Measurements from ENCODE around the gene SPATS2. TPM values are rescaled to one million over a fixed set of nuclear protein-coding genes. Genes with fewer than 3 reads are reported as not detected.
"Not testable (repeated sequence)": the region's sequence is repeated elsewhere in the genome, so short reads cannot be mapped to it uniquely, and the experiment has no call there.

Gene SPATS2
- total and polyA plus RNA-seq, 7 experiments from 2014 or later: 3.0 to 9.8 (median 7.8) TPM

- POLR2A ChIA-PET: interaction anchor here (0.6 to 0.7 kb wide), 2 partner anchors 10 to 79 kb away, joined by 3 read pairs; no protein-coding TSS in a partner anchor
- intact Hi-C loops (cut with micrococcal nuclease): no loop called here
Measured at GRCh38 chr12:49375406-49375805, 8.1 kb downstream of the SPATS2 start.

GRCh38 chr12:49377386-49377785, 10.1 kb downstream of the SPATS2 start:
- H3K4me3 Mint-ChIP-seq: no peak overlapping the region
- H3K36me3 Mint-ChIP-seq: peaks cover 0 to 4% (median 0%) of the 10 kb centered on the region in 5 donors
- H3K9me3 ChIP-seq (ENCODE audit: control insufficient read depth in 2 of 3, low read length in 3 of 3): no peaks in the 10 kb centered on the region
- intact Hi-C loops (cut with micrococcal nuclease): no loop called here
- no peak for DNase-seq
- H3K36me3 ChIP-seq (ENCODE audit: control insufficient read depth in 2 of 3, insufficient read depth in 3 of 3, low read length in 3 of 3): no peaks in the 10 kb centered on the region
- ChIA-PET CTCF (interaction anchor here (1.5 kb wide), 1 partner anchor 12 kb away, joined by 4 read pairs; no protein-coding TSS in a partner anchor), POLR2A (interaction anchor here (1.4 kb wide), 1 partner anchor 10 kb away, joined by 5 read pairs; the partner anchor contains the start of gene SPATS2)
- H3K4me1 Mint-ChIP-seq: peaks cover 0 to 14% (median 0%) of the 10 kb centered on the region in 7 donors
- H3K9me3 Mint-ChIP-seq: no peaks in the 10 kb centered on the region
- H3K27me3 ChIP-seq (ENCODE audit: control insufficient read depth in 2 of 2, insufficient read depth in 2 of 2, low read length in 2 of 2): no peaks in the 10 kb centered on the region
- no peaks in the 10 kb centered on the region for H3K4me1 ChIP-seq (ENCODE audit: control insufficient read depth in 2 of 2, insufficient read depth in 2 of 2, low read length in 2 of 2)
- H3K27ac ChIP-seq (ENCODE audit: low read depth, low read length): no peak overlapping the region
- no peak overlapping the region for H3K4me3 ChIP-seq (ENCODE audit: low read length)
- H3K27ac Mint-ChIP-seq: no peak overlapping the region
- no peaks in the 10 kb centered on the region for H3K27me3 Mint-ChIP-seq
- no peak for ATAC-seq

More at GRCh38 chr12:49375406-49375805, 8.1 kb downstream of the SPATS2 start:
- Mint-ChIP-seq H3K36me3 (peaks cover 0 to 5% (median 4%) of the 10 kb centered on the region in 5 donors), H3K27me3 (no peaks in the 10 kb centered on the region), H3K27ac (peak overlapping the region in 1 of 9 donors; percentile 20), H3K9me3 (no peaks in the 10 kb centered on the region), H3K4me3 (no peak overlapping the region), H3K4me1 (peaks cover 0 to 21% (median 4%) of the 10 kb centered on the region in 7 donors)
- H3K9me3 ChIP-seq (ENCODE audit: control insufficient read depth in 2 of 3, low read length in 3 of 3): no peaks in the 10 kb centered on the region
- no peak for ATAC-seq
- no peak for DNase-seq
- CTCF ChIA-PET: interaction anchor here (0.8 to 1.5 kb wide), 2 partner anchors 9 to 135 kb away, joined by 3 to 5 read pairs; partner anchors contain the start of gene SPATS2
- no peak overlapping the region for H3K27ac ChIP-seq (ENCODE audit: low read depth, low read length)
- no peaks in the 10 kb centered on the region for H3K36me3 ChIP-seq (ENCODE audit: control insufficient read depth in 2 of 3, insufficient read depth in 3 of 3, low read length in 3 of 3)
- no peaks in the 10 kb centered on the region for H3K27me3 ChIP-seq (ENCODE audit: control insufficient read depth in 2 of 2, insufficient read depth in 2 of 2, low read length in 2 of 2)
- H3K4me1 ChIP-seq (ENCODE audit: control insufficient read depth in 2 of 2, insufficient read depth in 2 of 2, low read length in 2 of 2): no peaks in the 10 kb centered on the region
- no peak overlapping the region for H3K4me3 ChIP-seq (ENCODE audit: low read length)

GRCh38 chr12:49380184-49380583, 12.9 kb downstream of the SPATS2 start:
- DNase-seq; H3K4me3 ChIP-seq (ENCODE audit: low read length); POLR2A ChIA-PET; H3K27ac Mint-ChIP-seq; H3K27me3 ChIP-seq (ENCODE audit: control insufficient read depth in 2 of 2, insufficient read depth in 2 of 2, low read length in 2 of 2); H3K27me3 Mint-ChIP-seq; CTCF ChIA-PET; H3K9me3 ChIP-seq (ENCODE audit: control insufficient read depth in 2 of 3, low read length in 3 of 3); H3K36me3 Mint-ChIP-seq; intact Hi-C loops (cut with micrococcal nuclease); H3K36me3 ChIP-seq (ENCODE audit: control insufficient read depth in 2 of 3, insufficient read depth in 3 of 3, low read length in 3 of 3); H3K4me1 Mint-ChIP-seq; ATAC-seq; H3K9me3 Mint-ChIP-seq; H3K27ac ChIP-seq (ENCODE audit: low read depth, low read length); H3K4me3 Mint-ChIP-seq; H3K4me1 ChIP-seq (ENCODE audit: control insufficient read depth in 2 of 2, insufficient read depth in 2 of 2, low read length in 2 of 2): not testable (repeated sequence)

- Mint-ChIP-seq H3K27ac (peak overlapping the region in 1 of 9 donors; percentile 36), H3K9me3 (no peaks in the 10 kb centered on the region), H3K36me3 (peaks cover 0 to 10% (median 0%) of the 10 kb centered on the region in 5 donors), H3K27me3 (no peaks in the 10 kb centered on the region), H3K4me1 (peaks cover 0 to 11% (median 4%) of the 10 kb centered on the region in 7 donors), H3K4me3 (peak overlapping the region in 9 of 10 donors; percentile 12 to 74 (median 63))
- Histone ChIP-seq H3K9me3 (ENCODE audit: control insufficient read depth in 2 of 3, low read length in 3 of 3) (no peaks in the 10 kb centered on the region), H3K4me1 (ENCODE audit: control insufficient read depth in 2 of 2, insufficient read depth in 2 of 2, low read length in 2 of 2) (no peaks in the 10 kb centered on the region), H3K27ac (ENCODE audit: low read depth, low read length) (no peak overlapping the region), H3K27me3 (ENCODE audit: control insufficient read depth in 2 of 2, insufficient read depth in 2 of 2, low read length in 2 of 2) (no peaks in the 10 kb centered on the region), H3K4me3 (ENCODE audit: low read length) (no peak overlapping the region), H3K36me3 (ENCODE audit: control insufficient read depth in 2 of 3, insufficient read depth in 3 of 3, low read length in 3 of 3) (no peaks in the 10 kb centered on the region)
- intact Hi-C loops (cut with micrococcal nuclease): loop anchor here in 1 of 2 donors (1.0 kb wide), 2 partner anchors 22 to 31 kb away; partner anchors contain the start of gene SPATS2
- ChIA-PET CTCF (interaction anchor here (1.0 kb wide), 2 partner anchors 30 to 125 kb away, joined by 3 to 5 read pairs; no protein-coding TSS in a partner anchor), POLR2A (interaction anchor here (0.6 to 1.8 kb wide), 3 partner anchors 22 to 133 kb away, joined by 3 to 8 read pairs (median 4); partner anchors contain the start of gene SPATS2)
- ATAC-seq (peak; percentile 96), DNase-seq (peak; percentile 29 to 66 (median 56))
Measured at GRCh38 chr12:49388682-49389386, 21.6 kb downstream of the SPATS2 start.

- Histone ChIP-seq H3K27me3 (ENCODE audit: control insufficient read depth in 2 of 2, insufficient read depth in 2 of 2, low read length in 2 of 2) (no peaks in the 10 kb centered on the region), H3K27ac (ENCODE audit: low read depth, low read length) (no peak overlapping the region), H3K9me3 (ENCODE audit: control insufficient read depth in 2 of 3, low read length in 3 of 3) (no peaks in the 10 kb centered on the region), H3K36me3 (ENCODE audit: control insufficient read depth in 2 of 3, insufficient read depth in 3 of 3, low read length in 3 of 3) (no peaks in the 10 kb centered on the region), H3K4me1 (ENCODE audit: control insufficient read depth in 2 of 2, insufficient read depth in 2 of 2, low read length in 2 of 2) (no peaks in the 10 kb centered on the region), H3K4me3 (ENCODE audit: low read length) (no peak overlapping the region)
- POLR2A ChIA-PET: interaction anchor here (1.8 kb wide), 1 partner anchor 22 kb away, joined by 8 read pairs; the partner anchor contains the start of gene SPATS2
- CTCF ChIA-PET: interaction anchor here (1.0 kb wide), 1 partner anchor 31 kb away, joined by 3 read pairs; no protein-coding TSS in a partner anchor
- ATAC-seq: no peak
- H3K9me3 Mint-ChIP-seq: no peaks in the 10 kb centered on the region
- intact Hi-C loops (cut with micrococcal nuclease): loop anchor here in 1 of 2 donors (1.0 kb wide), 2 partner anchors 22 to 31 kb away; partner anchors contain the start of gene SPATS2
- no peak for DNase-seq
- peaks cover 0 to 11% (median 4%) of the 10 kb centered on the region in 7 donors for H3K4me1 Mint-ChIP-seq
- H3K4me3 Mint-ChIP-seq: peak overlapping the region in 9 of 10 donors; percentile 12 to 74 (median 63)
- no peaks in the 10 kb centered on the region for H3K27me3 Mint-ChIP-seq
- H3K36me3 Mint-ChIP-seq: peaks cover 0 to 10% (median 0%) of the 10 kb centered on the region in 5 donors
- peak overlapping the region in 1 of 9 donors; percentile 36 for H3K27ac Mint-ChIP-seq
Measured at GRCh38 chr12:49389387-49389703, 22.1 kb downstream of the SPATS2 start.

- no peaks in the 10 kb centered on the region for H3K27me3 ChIP-seq (ENCODE audit: control insufficient read depth in 2 of 2, insufficient read depth in 2 of 2, low read length in 2 of 2)
- H3K27ac ChIP-seq (ENCODE audit: low read depth, low read length): no peak overlapping the region
- Mint-ChIP-seq H3K4me1 (peaks cover 0 to 2% (median 0%) of the 10 kb centered on the region in 7 donors), H3K36me3 (peaks cover 0 to 7% (median 0%) of the 10 kb centered on the region in 5 donors), H3K9me3 (no peaks in the 10 kb centered on the region), H3K27ac (peak overlapping the region in 1 of 9 donors; percentile 56), H3K4me3 (no peak overlapping the region), H3K27me3 (no peaks in the 10 kb centered on the region)
- ChIA-PET CTCF (interaction anchor here (1.7 kb wide), 1 partner anchor 38 kb away, joined by 7 read pairs; no protein-coding TSS in a partner anchor), POLR2A (interaction anchor here (0.7 kb wide), 1 partner anchor 26 kb away, joined by 3 read pairs; no protein-coding TSS in a partner anchor)
- no peaks in the 10 kb centered on the region for H3K36me3 ChIP-seq (ENCODE audit: control insufficient read depth in 2 of 3, insufficient read depth in 3 of 3, low read length in 3 of 3)
- no peaks in the 10 kb centered on the region for H3K4me1 ChIP-seq (ENCODE audit: control insufficient read depth in 2 of 2, insufficient read depth in 2 of 2, low read length in 2 of 2)
- no peak overlapping the region for H3K4me3 ChIP-seq (ENCODE audit: low read length)
- intact Hi-C loops (cut with micrococcal nuclease): no loop called here
- no peak for DNase-seq
- H3K9me3 ChIP-seq (ENCODE audit: control insufficient read depth in 2 of 3, low read length in 3 of 3): no peaks in the 10 kb centered on the region
- no peak for ATAC-seq
Measured at GRCh38 chr12:49397000-49397399, 29.7 kb downstream of the SPATS2 start.
